Lung (tissue), 12 donors: ENCODE results near the gene LRTM2. TPM values are rescaled to one million over a fixed set of nuclear protein-coding genes. Genes with fewer than 3 reads are reported as not detected.

Experiments
- ATAC-seq: fragments of 200-7000 bp; cut with Tn5 transposase; one replicate; pipeline ENCODE4 v1.9.1; 2020; ENCODE audit warnings: moderate number of reproducible peaks; ENCODE audit not compliant: insufficient read depth, low FRiP score
- DNase-seq, 3 donors: peaks; one replicate each; pipeline ENCODE4 v3.0.0-alpha.2; 2013 to 2017
- H3K27ac ChIP-seq, 2 donors: one replicate each; pipeline ENCODE4 v1.5.1; 2013; ENCODE audit warnings: mild to moderate bottlenecking in 2 of 2, moderate library complexity in 2 of 2, control low read depth in 1 of 2, inconsistent platforms in 1 of 2, low read depth in 1 of 2, low read length in 1 of 2
- H3K27me3 ChIP-seq, 3 donors: one replicate each; pipeline ENCODE4 v1.5.1; 2013; ENCODE audit warnings: low read length in 2 of 3; ENCODE audit not compliant: control insufficient read depth in 3 of 3, insufficient read depth in 3 of 3
- H3K36me3 ChIP-seq, 4 donors: one replicate each; pipeline ENCODE4 v1.5.1; 2013; ENCODE audit warnings: low read length in 4 of 4, mild to moderate bottlenecking in 1 of 4, moderate library complexity in 1 of 4; ENCODE audit not compliant: control insufficient read depth in 4 of 4, insufficient read depth in 4 of 4
- H3K4me1 ChIP-seq, 5 donors: one replicate each; pipeline ENCODE4 v1.5.1; 2013; ENCODE audit warnings: low read length in 5 of 5, mild to moderate bottlenecking in 2 of 5, moderate library complexity in 1 of 5; ENCODE audit not compliant: control insufficient read depth in 5 of 5, insufficient read depth in 5 of 5
- H3K4me3 ChIP-seq: one replicate; pipeline ENCODE4 v1.5.1; 2013; ENCODE audit warnings: mild to moderate bottlenecking, control low read depth, moderate library complexity
- H3K9ac ChIP-seq, 2 donors: one replicate each; pipeline ENCODE4 v1.5.1; 2013; ENCODE audit warnings: low read length in 2 of 2, control low read depth in 1 of 2; ENCODE audit not compliant: insufficient read depth in 1 of 2
- H3K9me3 ChIP-seq, 4 donors: one replicate each; pipeline ENCODE4 v1.5.1; 2013; ENCODE audit warnings: low read length in 3 of 4, mild to moderate bottlenecking in 1 of 4, moderate library complexity in 1 of 4; ENCODE audit not compliant: control insufficient read depth in 4 of 4, insufficient read depth in 3 of 4
- WGBS, 2 donors: extraction: QIAGEN DNeasy Blood & Tissue Kit; methylation state at CpG; one replicate each; pipeline ENCODE4 v1.1.7; 2013; 5-methylcytosine and 5-hydroxymethylcytosine counted together
- polyA plus RNA-seq, 2 donors: library from polyadenylated mRNA; stranded (reverse); fragments of 200-250 nt; gene quantifications; one replicate each; pipeline ENCODE4 v1.2.1, GENCODE V29; 2013
- total RNA-seq, 2 donors: library from RNA; depleted of rRNA in 1 of 2; stranded (reverse); fragments of >200 nt in 1 of 2; gene quantifications; one replicate each; pipeline ENCODE4 v1.2.1, GENCODE V29; 2014 to 2021
- TF ChIP-seq, protein P1 (sequence below): IDR thresholded peaks from 2 replicates; pipeline ENCODE4 v1.5.1; 2012; ENCODE audit warnings: mild to moderate bottlenecking; ENCODE audit errors: control extremely low read depth, extremely low read depth
- donor health status: control.
- donor health status: control.
- donor health status: Bipolar disorder and iron deficiency.
- donor health status: healthy.
- donor health status: DM: yes; HTN: yes; CAD: no.

LRTM2 gene
- total and polyA plus RNA-seq, 4 donors: 0.01 to 0.06 TPM; not detected in 2

DNA sequence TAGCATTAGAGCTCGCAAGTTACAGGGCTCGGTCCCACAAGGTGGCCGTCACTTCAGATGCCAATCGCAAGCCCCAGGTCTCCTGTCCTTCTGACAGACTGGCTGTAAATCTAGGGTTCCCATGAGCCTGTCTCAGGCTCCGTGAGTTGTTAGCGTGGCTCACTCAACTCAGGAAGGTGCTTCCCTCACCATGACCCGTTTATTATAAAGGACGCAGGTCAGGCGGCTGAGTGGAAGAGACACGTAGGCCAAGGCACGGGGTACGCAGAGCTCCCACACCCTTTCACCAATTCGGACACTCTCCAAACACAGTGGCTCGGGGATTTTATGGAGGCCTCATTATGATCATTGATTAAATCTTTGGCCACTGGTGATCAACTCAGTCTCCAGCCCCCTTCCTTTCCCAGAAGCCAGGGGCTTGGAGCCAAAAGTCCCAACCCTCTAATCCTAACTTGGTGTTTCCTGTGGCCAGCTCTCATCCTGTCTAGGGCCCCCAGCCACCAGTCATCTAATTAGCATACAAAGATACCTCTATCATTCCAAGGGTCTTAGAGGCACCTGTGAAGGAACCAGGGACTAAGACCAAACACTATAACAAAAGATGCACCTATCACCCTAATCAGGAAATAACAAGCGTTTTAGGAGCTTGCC, 25.8 kb upstream of the LRTM2 start:
- Histone ChIP-seq H3K9me3 (no peaks in the 10 kb centered on the region), H3K36me3 (no peaks in the 10 kb centered on the region), H3K4me1 (peaks cover 0 to 15% (median 2%) of the 10 kb centered on the region in 5 donors), H3K27me3 (no peaks in the 10 kb centered on the region), H3K9ac (no peak overlapping the region), H3K27ac (no peak overlapping the region), H3K4me3 (no peak overlapping the region)
- ATAC-seq: no peak
- WGBS, 2 donors: 77 to 87% methylated on average over 15 of the region's 15 CpGs
- TF ChIP-seq, protein P1, sequence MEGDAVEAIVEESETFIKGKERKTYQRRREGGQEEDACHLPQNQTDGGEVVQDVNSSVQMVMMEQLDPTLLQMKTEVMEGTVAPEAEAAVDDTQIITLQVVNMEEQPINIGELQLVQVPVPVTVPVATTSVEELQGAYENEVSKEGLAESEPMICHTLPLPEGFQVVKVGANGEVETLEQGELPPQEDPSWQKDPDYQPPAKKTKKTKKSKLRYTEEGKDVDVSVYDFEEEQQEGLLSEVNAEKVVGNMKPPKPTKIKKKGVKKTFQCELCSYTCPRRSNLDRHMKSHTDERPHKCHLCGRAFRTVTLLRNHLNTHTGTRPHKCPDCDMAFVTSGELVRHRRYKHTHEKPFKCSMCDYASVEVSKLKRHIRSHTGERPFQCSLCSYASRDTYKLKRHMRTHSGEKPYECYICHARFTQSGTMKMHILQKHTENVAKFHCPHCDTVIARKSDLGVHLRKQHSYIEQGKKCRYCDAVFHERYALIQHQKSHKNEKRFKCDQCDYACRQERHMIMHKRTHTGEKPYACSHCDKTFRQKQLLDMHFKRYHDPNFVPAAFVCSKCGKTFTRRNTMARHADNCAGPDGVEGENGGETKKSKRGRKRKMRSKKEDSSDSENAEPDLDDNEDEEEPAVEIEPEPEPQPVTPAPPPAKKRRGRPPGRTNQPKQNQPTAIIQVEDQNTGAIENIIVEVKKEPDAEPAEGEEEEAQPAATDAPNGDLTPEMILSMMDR: no peak
- no peak for DNase-seq

DNA sequence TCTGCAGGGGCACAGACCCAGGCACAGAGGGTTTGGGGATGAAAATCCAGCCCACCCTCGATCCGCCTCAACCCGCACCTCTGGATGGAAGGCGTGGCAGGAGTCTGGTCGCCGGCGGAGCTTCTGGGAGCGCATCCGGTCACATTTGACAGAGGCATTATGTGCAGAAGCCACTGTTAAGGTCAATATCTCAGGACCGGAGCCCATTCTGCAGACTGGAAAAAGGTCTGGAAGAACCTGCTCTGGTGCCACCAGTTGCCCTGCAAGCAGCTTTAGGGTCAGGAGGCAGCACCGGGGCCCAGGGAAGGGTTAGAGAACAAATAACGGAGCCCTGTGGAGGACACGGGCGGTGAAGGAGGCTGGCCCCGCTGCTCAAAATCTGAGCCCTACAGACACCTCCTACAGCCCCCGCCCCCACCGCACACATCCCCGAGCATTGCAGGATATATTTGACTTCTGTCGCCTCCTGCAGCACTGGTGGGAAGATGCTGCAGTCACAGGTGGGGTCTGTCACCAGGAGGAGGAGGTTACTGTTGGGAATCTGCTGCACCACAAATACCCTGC, 25.1 kb upstream of the LRTM2 start:
- no peak for DNase-seq

DNA sequence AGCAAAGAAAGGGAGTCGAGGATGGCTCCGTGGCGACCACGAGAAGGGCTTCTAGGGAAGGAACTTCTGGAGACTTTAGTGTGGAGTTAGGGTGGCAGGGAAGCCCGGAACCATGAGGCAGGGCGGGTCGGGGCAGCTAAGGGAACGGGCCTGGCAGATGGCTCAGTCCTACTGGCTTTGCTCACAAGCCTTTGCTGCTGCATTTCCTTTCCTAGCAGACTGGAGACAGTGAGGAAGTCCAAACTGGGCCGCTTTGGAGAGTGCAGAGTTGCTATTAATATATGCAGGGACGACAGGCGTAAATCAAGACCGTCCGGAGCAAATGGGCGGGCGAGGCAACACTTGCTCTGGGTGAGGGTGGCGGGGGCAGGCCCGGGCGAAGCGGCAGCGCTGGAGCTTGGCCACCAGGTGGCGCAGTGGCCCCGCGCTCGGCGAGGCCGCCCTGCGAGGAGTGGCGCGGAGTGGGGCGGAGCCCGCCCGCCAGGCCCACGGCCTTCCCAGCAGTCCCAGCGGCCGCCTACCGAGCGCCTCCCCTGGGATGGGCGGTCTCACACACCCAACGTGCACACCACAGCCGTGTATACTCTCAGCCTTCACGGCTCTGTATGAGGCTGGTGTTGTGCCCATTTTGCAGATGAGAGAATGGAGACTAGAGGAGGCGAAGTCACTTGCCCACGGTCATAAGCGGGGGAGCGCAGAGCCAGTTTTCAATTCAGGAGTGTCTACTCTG, 24.4 kb upstream of the LRTM2 start:
- H3K27ac ChIP-seq: peak overlapping the region; percentile 75 to 91
- ATAC-seq: peak; percentile 95
- H3K9me3 ChIP-seq: no peaks in the 10 kb centered on the region
- TF ChIP-seq, protein P1: peak; percentile 99
- no peak overlapping the region for H3K9ac ChIP-seq
- DNase-seq: peak; percentile 90 to 95 (median 92)
- no peaks in the 10 kb centered on the region for H3K36me3 ChIP-seq
- peak overlapping the region; percentile 66 for H3K4me3 ChIP-seq
- 3 to 5% methylated on average over 44 to 45 of the region's 45 CpGs for WGBS, 2 donors
- H3K4me1 ChIP-seq: peaks cover 0 to 15% (median 2%) of the 10 kb centered on the region in 5 donors
- H3K27me3 ChIP-seq: no peaks in the 10 kb centered on the region

More for the DNA sequence above, 25.1 kb upstream of the LRTM2 start:
- H3K9ac ChIP-seq: no peak overlapping the region
- H3K4me1 ChIP-seq: peaks cover 0 to 15% (median 2%) of the 10 kb centered on the region in 5 donors
- H3K4me3 ChIP-seq: no peak overlapping the region
- no peaks in the 10 kb centered on the region for H3K36me3 ChIP-seq
- TF ChIP-seq, protein P1: no peak
- WGBS, 2 donors: 64 to 79% methylated on average over 19 of the region's 19 CpGs
- peak overlapping the region in 1 of 2 donors; percentile 18 for H3K27ac ChIP-seq
- H3K27me3 ChIP-seq: no peaks in the 10 kb centered on the region
- H3K9me3 ChIP-seq: no peaks in the 10 kb centered on the region
- no peak for ATAC-seq
